ENCODE data around the gene ANKUB1. TPM values are rescaled to one million over a fixed set of nuclear protein-coding genes. Genes with fewer than 3 reads are reported as not detected.

The ANKUB1 gene
- total and polyA plus RNA-seq, 10 of the 15 experiments (the other 5 are each of a cell fraction or from before 2014, with no cell fraction given): 0.08 TPM; not detected in 9

DNA sequence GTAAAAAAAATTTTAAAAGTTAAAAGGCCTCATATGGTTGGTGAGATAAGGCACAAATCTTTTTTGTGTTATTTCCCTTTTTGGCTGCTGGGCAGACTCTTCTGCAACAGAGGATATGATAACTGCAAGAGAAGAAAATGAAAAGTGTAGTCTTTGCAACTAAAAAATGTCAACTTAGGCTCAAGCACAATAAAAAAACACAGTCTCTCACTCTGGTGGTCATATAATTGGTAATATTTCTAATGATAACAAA, 55.5 kb downstream of the ANKUB1 start:
- Histone ChIP-seq H3K79me2 (ENCODE audit: control insufficient read depth, insufficient read depth, low read length) (no peaks in the 10 kb centered on the region), H3K9me3 (replicated peaks; ENCODE audit: control insufficient read depth, insufficient read depth, low read length) (no peaks in the 10 kb centered on the region), H3K4me3 (no peak overlapping the region), H3K4me1 (ENCODE audit: control insufficient read depth, insufficient read depth, low read length) (no peaks in the 10 kb centered on the region), H3K4me2 (ENCODE audit: control insufficient read depth, insufficient read depth) (no peak overlapping the region), H3K27ac (ENCODE audit: control insufficient read depth, insufficient read depth) (no peak overlapping the region), H3K9ac (ENCODE audit: control insufficient read depth, insufficient read depth, low read length) (no peak overlapping the region), H2AFZ (ENCODE audit: control insufficient read depth, low read depth, low read length) (no peak overlapping the region), H3K36me3 (ENCODE audit: control insufficient read depth in 2 of 2, insufficient read depth in 2 of 2, low read length in 1 of 2) (no peaks in the 10 kb centered on the region; a peak in 1 of 4 replicates), H4K20me1 (ENCODE audit: control insufficient read depth, insufficient read depth) (no peaks in the 10 kb centered on the region), H3K27me3 (replicated peaks in 1 of 2; ENCODE audit: control insufficient read depth in 2 of 2, insufficient read depth in 2 of 2, low read length in 1 of 2) (no peaks in the 10 kb centered on the region)
- no peak for TF ChIP-seq SMAD1 (IDR thresholded peaks at IDR 0.05; ENCODE audit: low read depth, partially characterized antibody)
- no peak for TF ChIP-seq FOXM1 (IDR thresholded peaks at IDR 0.05; ENCODE audit: low read depth, low read length)
- TF ChIP-seq PAX5 (IDR thresholded peaks at IDR 0.05; ENCODE audit: borderline replicate concordance, low read depth, low read length): no peak
- TF ChIP-seq BRCA1 (IDR thresholded peaks at IDR 0.05; ENCODE audit: low read depth, low read length): no peak
- no peak for TF ChIP-seq ZSCAN29 (IDR thresholded peaks at IDR 0.05)
- no peak for TF ChIP-seq E2F4 (IDR thresholded peaks at IDR 0.05; ENCODE audit: low read depth, low read length)
- TF ChIP-seq PRDM15 (CRISPR knock-in tag; IDR thresholded peaks at IDR 0.05): no peak
- no peak for TF ChIP-seq NR2C2 (IDR thresholded peaks at IDR 0.05; ENCODE audit: borderline replicate concordance, control insufficient read depth, insufficient read length, low read depth)
- no peak for TF ChIP-seq BCL3 (IDR thresholded peaks at IDR 0.05; ENCODE audit: borderline replicate concordance, insufficient read depth, low read depth, low read length, poor library complexity, severe bottlenecking)
- TF ChIP-seq ESRRA (IDR thresholded peaks at IDR 0.05; ENCODE audit: low read length): no peak
- no peak for TF ChIP-seq JUNB (IDR thresholded peaks at IDR 0.05)
- no peak for TF ChIP-seq EGR1 (IDR thresholded peaks at IDR 0.05; ENCODE audit: borderline replicate concordance in 1 of 2, low read depth in 2 of 2, low read length in 2 of 2)
- TF ChIP-seq SREBF2 (IDR thresholded peaks at IDR 0.05; ENCODE audit: low read length): no peak
- TF ChIP-seq EZH2 (IDR thresholded peaks at IDR 0.05; ENCODE audit: borderline replicate concordance, control insufficient read depth, low read depth, low read length): no peak
- in situ Hi-C loops (cut with MboI): no loop called here
- POLR2A ChIA-PET: no interaction called here
- BruUV-seq (replicated peaks): no TSS peak
- CTCF ChIA-PET: interaction anchor here (0.9 to 2.5 kb wide), 3 partner anchors 20 to 33 kb away, joined by 3 to 11 read pairs (median 4); no protein-coding TSS in a partner anchor
- intact Hi-C loops (cut with micrococcal nuclease; ENCODE audit: unreplicated experiment): no loop called here
- DNase-seq (ENCODE audit: low read depth, low spot score): no peak
- no peak for FAIRE-seq
- SMC1A ChIA-PET (ENCODE audit: uncharacterized antibody, unreplicated experiment): interaction anchor here (1.3 to 1.7 kb wide), 3 partner anchors 15 to 206 kb away, joined by 4 to 6 read pairs (median 5); partner anchors contain the start of gene COMMD2
- ATAC-seq: no peak
- RAD21 ChIA-PET (ENCODE audit: unreplicated experiment): no interaction called here

Measured in GM12878 (cell line).